Activated CD8-positive, alpha-beta memory T cell treated with anti-CD3 and anti-CD28 coated beads, Interleukin-2, amount 50 U/mL, for 24 hours (primary cell): ENCODE data around the gene PCBP3.

Experiments
- DNase-seq: peaks from one replicate; pipeline ENCODE4 v3.0.0-alpha.2; 2020; ENCODE audit errors: extremely low read depth

PCBP3 gene

GRCh38 chr21:45909238-45909988, 265.9 kb downstream of the PCBP3 start:
- no peak for DNase-seq

GRCh38 chr21:45910155-45910547, 266.6 kb downstream of the PCBP3 start:
- no peak for DNase-seq

- DNase-seq, result no peak
Observed at GRCh38 chr21:45910548-45911221, 267.2 kb downstream of the PCBP3 start.

GRCh38 chr21:45911806-45912325, 268.3 kb downstream of the PCBP3 start:
- no peak for DNase-seq

GRCh38 chr21:45912611-45913417, 269.3 kb downstream of the PCBP3 start:
- DNase-seq, result no peak

- DNase-seq, result no peak
Observed at GRCh38 chr21:45913418-45913765, 269.9 kb downstream of the PCBP3 start.

- no peak for DNase-seq
Observed at GRCh38 chr21:45913886-45914285, 270.4 kb downstream of the PCBP3 start.

GRCh38 chr21:45914321-45914845, 270.9 kb downstream of the PCBP3 start:
- DNase-seq, result no peak

GRCh38 chr21:45916011-45916840, 272.7 kb downstream of the PCBP3 start:
- no peak for DNase-seq

GRCh38 chr21:45917241-45917640, 273.7 kb downstream of the PCBP3 start:
- no peak for DNase-seq

- no peak for DNase-seq
Observed at GRCh38 chr21:45918011-45918410, 274.5 kb downstream of the PCBP3 start.

- DNase-seq, result no peak
Observed at GRCh38 chr21:45918835-45919447, 275.4 kb downstream of the PCBP3 start.

GRCh38 chr21:45919593-45919992, 276.1 kb downstream of the PCBP3 start:
- DNase-seq, result no peak

- DNase-seq, result no peak
Observed at GRCh38 chr21:45920824-45921600, 277.5 kb downstream of the PCBP3 start.

- no peak for DNase-seq
Observed at GRCh38 chr21:45921917-45922316, 278.4 kb downstream of the PCBP3 start.

GRCh38 chr21:45922648-45923047, 279.1 kb downstream of the PCBP3 start:
- DNase-seq, result no peak

- DNase-seq, result no peak
Observed at GRCh38 chr21:45923146-45923545, 279.6 kb downstream of the PCBP3 start.

- no peak for DNase-seq
Observed at GRCh38 chr21:45926281-45926680, 282.8 kb downstream of the PCBP3 start.

GRCh38 chr21:45927032-45927431, 283.5 kb downstream of the PCBP3 start:
- no peak for DNase-seq
